Measurements from ENCODE around the gene SLC35G3.

DNA sequence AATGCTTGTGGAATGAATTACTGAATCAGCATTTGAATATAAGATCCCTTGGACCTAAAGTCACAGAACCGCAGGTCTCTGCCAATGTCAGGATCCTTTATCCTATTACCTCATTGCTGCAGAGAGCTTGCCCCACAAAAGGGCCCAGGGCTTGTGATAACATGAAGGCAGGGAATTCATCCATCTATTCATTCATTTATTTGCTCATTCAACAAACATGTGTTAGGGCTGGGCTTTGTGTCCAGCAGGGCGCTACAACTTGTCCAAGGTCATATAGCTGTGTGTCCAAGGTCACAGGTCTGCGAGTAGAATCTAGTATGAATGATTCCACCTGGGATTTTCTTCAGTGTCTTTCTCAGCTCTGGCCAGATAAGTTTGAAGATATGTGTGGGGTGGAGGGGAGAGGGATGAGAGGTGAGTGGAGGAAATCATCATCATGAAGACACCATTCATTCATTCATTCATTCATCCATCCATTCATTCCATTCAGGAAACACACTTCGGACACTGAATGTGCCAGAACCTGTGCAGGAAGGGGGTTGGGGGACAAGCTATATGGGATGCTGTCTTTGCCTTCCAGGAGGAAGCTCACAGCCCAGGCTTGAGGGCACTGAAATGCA, 47.9 kb downstream of the SLC35G3 start:
- TF ChIP-seq EZH2 (IDR thresholded peaks at IDR 0.05; ENCODE audit: low read length, unreplicated experiment): no peak
- TF ChIP-seq, protein P1, sequence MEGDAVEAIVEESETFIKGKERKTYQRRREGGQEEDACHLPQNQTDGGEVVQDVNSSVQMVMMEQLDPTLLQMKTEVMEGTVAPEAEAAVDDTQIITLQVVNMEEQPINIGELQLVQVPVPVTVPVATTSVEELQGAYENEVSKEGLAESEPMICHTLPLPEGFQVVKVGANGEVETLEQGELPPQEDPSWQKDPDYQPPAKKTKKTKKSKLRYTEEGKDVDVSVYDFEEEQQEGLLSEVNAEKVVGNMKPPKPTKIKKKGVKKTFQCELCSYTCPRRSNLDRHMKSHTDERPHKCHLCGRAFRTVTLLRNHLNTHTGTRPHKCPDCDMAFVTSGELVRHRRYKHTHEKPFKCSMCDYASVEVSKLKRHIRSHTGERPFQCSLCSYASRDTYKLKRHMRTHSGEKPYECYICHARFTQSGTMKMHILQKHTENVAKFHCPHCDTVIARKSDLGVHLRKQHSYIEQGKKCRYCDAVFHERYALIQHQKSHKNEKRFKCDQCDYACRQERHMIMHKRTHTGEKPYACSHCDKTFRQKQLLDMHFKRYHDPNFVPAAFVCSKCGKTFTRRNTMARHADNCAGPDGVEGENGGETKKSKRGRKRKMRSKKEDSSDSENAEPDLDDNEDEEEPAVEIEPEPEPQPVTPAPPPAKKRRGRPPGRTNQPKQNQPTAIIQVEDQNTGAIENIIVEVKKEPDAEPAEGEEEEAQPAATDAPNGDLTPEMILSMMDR (conservative IDR thresholded peaks at IDR 0.05; ENCODE audit: low read depth, low read length): no peak
